22Rv1 (cell line): Measurements from ENCODE around the gene GRIA4.

ENCODE experiments used
- CTCF ChIP-seq: fragments of 450-650 bp; IDR thresholded peaks from 2 replicates; pipeline ENCODE4 v1.5.1; 2017; ENCODE audit warnings: mild to moderate bottlenecking
- ZFX ChIP-seq: fragments of 450-650 bp; IDR thresholded peaks from 2 replicates; pipeline ENCODE4 v1.6.1; 2017; ENCODE audit warnings: antibody characterized with exemption, borderline replicate concordance

GRCh38 chr11:105969756-105970155 is 359.9 kb downstream of the GRIA4 start:
- TF ChIP-seq CTCF (no peak), ZFX (no peak)
